Activated CD4-positive, alpha-beta T cell treated with anti-CD3 and anti-CD28 coated beads for 48 hours (primary cell): Measurements from ENCODE around the gene GMDS.

Source experiments
- DNase-seq: peaks from one replicate; pipeline ENCODE4 v3.0.0-alpha.2; 2020

GMDS gene

GRCh38 chr6:1819007-1819406, 426.4 kb downstream of the GMDS start:
- no peak for DNase-seq

- no peak for DNase-seq
Measured at GRCh38 chr6:1817033-1817761, 428.2 kb downstream of the GMDS start.

DNA sequence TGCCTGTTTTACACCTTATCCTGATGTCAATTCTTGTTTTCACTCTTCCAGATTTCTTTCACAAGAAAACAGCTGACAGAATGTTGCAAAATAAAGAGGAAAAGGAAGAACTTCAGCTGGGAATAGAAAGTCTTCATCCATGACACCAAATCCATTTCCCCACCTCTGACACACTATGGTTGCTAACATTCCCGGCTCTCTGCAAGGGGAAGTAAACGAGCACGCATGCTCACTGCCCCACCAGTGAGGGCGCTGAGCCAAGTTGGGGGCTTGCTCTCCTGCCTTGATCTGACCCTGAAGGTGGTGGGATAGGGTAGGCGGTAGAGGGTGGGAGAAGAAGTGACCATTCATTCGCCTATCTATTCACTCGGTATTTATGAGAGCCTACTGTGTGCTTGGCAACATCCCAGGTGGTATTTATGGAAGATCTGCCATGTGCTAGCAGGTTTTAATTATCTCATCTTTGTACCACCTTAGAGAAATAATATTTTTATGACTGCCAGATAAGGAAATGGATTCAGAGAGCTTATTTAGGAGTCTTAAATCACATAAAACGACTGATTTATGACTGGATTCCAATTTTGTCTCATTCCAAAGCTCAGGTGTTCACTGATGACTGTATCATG, 429.5 kb downstream of the GMDS start:
- DNase-seq, result no peak

GRCh38 chr6:1814279-1814678, 431.1 kb downstream of the GMDS start:
- no peak for DNase-seq

DNA sequence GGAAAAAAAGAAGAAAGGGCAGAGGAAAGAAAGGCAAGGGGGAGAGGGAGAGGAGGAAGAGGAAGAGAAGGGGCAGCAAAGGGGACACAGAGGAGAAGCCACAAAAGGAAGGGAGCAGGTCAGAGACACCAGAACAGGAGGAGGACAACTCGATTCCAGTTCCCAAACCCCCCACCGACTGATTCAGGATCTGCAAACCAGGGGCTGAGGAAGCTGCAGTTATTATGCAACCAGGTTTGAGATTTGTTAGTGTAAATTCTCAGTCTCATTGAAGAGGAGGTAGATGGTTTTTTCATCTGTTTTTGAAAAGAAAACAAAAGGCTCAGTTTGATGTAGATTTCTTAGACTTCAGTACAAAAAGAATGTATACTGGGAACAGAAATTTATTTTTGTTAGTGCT, 432.9 kb downstream of the GMDS start:
- DNase-seq, result no peak

DNA sequence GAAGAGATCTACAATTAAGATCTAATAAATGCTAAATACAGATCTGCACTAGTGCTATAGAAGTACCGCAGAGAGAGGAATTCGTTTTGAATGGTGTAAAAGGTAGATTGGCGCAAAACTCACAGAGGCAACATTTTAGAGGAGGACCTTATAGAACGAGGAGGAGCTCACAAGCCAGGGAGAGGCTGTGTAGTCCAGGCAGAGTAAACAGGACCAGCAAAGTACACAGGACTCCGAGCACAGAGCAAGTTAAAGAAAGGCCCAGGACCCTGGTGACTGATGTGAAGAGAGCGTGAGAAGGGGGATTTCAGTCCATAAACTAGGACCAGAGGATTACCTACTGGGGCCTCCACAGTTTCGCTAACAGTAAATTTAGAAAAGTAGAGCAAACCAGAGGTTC, 433.4 kb downstream of the GMDS start:
- DNase-seq, result no peak

DNA sequence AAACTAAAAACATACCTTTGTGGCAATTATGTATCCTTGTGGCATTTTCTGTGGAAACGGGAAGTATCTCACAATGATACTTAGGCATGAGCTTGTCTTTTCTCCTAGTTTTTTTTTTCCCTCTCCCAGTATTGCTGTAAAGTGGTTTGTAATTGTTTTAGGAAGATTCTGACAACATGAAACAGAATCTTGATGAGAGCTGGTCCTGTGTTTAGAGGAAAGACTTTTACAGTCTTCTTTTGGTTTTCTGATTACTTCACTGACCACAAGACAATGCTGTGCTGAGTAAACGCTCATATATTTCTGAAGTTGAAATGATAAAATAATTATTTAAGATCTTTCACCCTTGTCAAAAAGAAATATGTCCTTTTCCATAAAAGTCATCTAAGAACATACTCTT, 434.5 kb downstream of the GMDS start:
- no peak for DNase-seq

- no peak for DNase-seq
Measured at GRCh38 chr6:1809291-1809988, 436.0 kb downstream of the GMDS start.

- no peak for DNase-seq
Measured at GRCh38 chr6:1806935-1807334, 438.5 kb downstream of the GMDS start.

DNA sequence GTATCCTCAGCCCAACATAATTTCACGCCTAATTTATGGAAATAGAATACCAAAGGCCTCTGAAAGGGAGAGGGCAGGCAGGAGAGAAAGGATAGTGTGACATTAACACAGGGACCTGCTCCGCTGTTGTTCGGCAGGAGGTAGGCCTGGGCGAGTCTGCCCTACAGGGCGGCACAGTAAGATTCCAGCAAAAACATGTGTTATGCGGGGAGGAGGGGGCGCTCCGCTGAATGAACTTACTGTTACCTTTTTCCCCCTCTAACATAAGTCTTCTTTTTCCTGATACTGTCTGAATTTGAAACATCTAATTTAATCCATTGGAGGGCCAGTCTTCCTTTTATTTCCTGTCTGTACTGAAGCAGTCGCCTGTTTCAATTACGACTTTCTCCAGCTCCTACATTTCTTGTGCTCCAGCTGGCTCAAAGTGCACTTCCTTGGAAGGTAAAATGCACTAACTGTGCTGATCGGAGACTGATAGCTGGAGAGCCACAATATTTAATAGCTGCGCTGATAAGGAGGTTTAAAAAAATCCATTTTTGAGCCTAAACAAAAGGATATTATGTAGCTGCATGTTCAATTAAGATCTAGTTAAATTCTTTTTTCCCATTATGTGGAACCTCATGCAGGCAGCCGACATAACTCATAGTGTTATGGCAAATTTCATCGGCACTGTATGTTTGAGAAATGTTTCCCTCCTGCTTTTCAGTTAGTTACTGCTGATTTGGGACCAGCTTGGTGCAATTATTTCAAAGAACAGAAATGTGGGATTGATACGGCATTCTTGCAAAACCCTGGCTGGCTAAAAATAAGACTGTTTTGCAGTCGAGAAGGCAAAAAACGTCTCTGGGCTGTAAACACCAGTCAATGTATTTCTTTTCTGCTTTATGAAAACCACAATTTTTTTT, 442.7 kb downstream of the GMDS start:
- no peak for DNase-seq

DNA sequence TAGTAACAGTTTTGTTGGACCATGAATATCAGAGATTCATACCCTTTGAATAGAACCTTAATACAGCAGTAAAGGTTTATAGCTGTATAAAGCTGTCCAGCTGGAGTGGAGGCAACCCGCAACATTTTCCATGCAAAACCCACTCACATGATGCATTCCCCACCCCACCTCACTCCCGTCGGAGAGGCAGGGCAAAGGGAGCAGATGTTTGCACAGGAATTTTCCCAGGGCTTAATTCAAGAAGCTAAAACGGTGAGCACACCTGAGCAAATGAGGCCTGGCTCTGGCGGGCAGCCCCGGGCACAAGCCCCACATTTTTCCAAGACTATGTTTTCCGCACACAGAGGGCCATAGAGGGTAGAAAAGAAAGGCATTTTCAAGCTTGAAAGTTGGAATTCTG, 444.0 kb downstream of the GMDS start:
- DNase-seq, result no peak

- no peak for DNase-seq
Measured at GRCh38 chr6:1800845-1801244, 444.6 kb downstream of the GMDS start.

GRCh38 chr6:1798965-1799325, 446.5 kb downstream of the GMDS start:
- DNase-seq, result no peak

DNA sequence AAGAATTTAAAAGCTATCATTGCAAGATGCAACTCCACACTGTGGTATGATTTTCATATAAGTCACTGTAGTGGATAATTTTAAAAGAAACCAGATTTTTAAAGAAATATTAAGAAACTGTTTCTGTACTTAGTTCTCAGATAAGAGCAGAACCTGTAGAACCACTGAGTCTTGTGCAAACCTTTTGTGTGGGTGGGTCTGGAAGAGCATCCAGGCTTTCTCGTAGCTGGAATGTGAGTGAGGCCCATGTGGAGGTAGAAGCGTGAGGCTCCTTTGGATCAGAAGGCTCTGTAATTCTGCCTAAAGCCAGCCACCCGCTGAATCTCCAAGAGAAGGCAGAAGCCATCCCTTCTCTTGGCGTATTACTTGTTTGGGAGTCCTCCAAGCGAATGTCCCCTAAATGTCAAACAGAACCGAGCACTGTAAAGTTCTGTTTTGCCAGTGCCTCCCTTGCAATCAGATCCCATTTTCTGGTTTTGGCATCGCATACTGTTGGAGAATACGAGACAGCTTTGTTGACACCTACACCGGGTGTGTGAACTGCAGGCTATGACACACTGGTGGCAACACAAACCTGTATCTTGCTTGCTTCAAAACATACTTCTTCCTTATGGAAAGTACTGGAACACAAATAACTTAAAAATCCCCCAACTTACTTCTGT, 447.0 kb downstream of the GMDS start:
- DNase-seq, result no peak

GRCh38 chr6:1797801-1798200, 447.6 kb downstream of the GMDS start:
- DNase-seq, result no peak

GRCh38 chr6:1796706-1797529, 448.5 kb downstream of the GMDS start:
- DNase-seq, result no peak

DNA sequence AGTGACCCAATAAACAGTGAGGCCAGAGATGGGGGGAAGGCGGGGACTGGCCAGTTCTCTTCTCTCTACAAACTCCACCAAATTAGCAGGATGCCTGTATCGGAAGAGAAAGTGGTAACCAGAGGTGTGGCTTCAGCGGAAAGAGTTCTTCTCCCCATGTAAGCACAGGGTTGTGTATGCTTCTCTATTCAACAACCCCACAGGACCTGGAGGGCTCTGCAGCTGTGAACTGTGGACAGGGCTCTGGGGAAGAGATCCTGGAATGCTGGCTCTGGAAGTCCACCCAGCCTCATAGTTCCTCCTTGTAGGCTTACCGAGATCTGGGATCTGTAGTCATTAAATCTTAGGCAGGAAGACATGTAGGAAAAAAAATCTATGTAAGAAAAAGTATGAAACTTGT, 449.5 kb downstream of the GMDS start:
- DNase-seq, result no peak

GRCh38 chr6:1792989-1793388, 452.4 kb downstream of the GMDS start:
- peak; percentile 39 for DNase-seq

- no peak for DNase-seq
Measured at GRCh38 chr6:1790684-1791083, 454.7 kb downstream of the GMDS start.

GRCh38 chr6:1789092-1789491, 456.3 kb downstream of the GMDS start:
- no peak for DNase-seq

- DNase-seq, result no peak
Measured at GRCh38 chr6:1787894-1788293, 457.5 kb downstream of the GMDS start.
